ENCODE measurements around the gene HMX1.

GRCh38 chr4:8874896-8875680 is 3.4 kb upstream of the HMX1 start:
- TF ChIP-seq POLR2AphosphoS5 (IDR thresholded peaks at IDR 0.05; ENCODE audit: low read depth, low read length) = no peak
- no peak for TF ChIP-seq CTCF (IDR thresholded peaks at IDR 0.05)
- no peak for TF ChIP-seq TAF1 (IDR thresholded peaks at IDR 0.05; ENCODE audit: borderline replicate concordance, low read depth, low read length)
- TF ChIP-seq SIN3A (IDR thresholded peaks at IDR 0.05; ENCODE audit: borderline replicate concordance, low read depth, low read length) = no peak
- no peak for TF ChIP-seq EP300 (IDR thresholded peaks at IDR 0.05; ENCODE audit: borderline replicate concordance in 1 of 2, low read depth in 1 of 2, low read length in 1 of 2)
- TF ChIP-seq NRF1 (IDR thresholded peaks at IDR 0.05; ENCODE audit: low read depth, low read length) = no peak
- TF ChIP-seq RFX5 (IDR thresholded peaks at IDR 0.05; ENCODE audit: low read length) = no peak

Measured in SK-N-SH (cell line).